Measurements from ENCODE around the gene ALAS1. TPM values are rescaled to one million over a fixed set of nuclear protein-coding genes. Genes with fewer than 3 reads are reported as not detected.

Gene ALAS1
- total RNA-seq, 1 experiment from 2014 or later: 89.4 TPM

- ChIA-PET POLR2A (no interaction called here), CTCF (no interaction called here)
- Histone ChIP-seq H3K27ac (ENCODE audit: low read length) (no peak overlapping the region), H3K36me3 (ENCODE audit: control insufficient read depth, insufficient read depth, low read length) (no peaks in the 10 kb centered on the region), H3K4me3 (ENCODE audit: low read depth in 2 of 2, low read length in 2 of 2) (no peak overlapping the region), H3K27me3 (ENCODE audit: control insufficient read depth, insufficient read depth, low read length) (no peaks in the 10 kb centered on the region), H3K9me3 (ENCODE audit: control insufficient read depth, insufficient read depth, low read depth, low read length) (no peaks in the 10 kb centered on the region), H3K4me1 (ENCODE audit: control insufficient read depth, insufficient read depth, low read length) (no peaks in the 10 kb centered on the region)
- ATAC-seq (no peak), DNase-seq (ENCODE audit: low read depth, low spot score) (no peak)
- intact Hi-C loops (cut with micrococcal nuclease; ENCODE audit: unreplicated experiment) (loop anchor here (10.0 kb wide), 1 partner anchor 105 kb away; no protein-coding TSS in a partner anchor), in situ Hi-C loops (cut with HindIII; ENCODE audit: low pct_unique_long_range_greater_than_20kb, low sequenced_read_pairs) (no loop called here)
- TF ChIP-seq SIN3A (IDR thresholded peaks at IDR 0.05; ENCODE audit: borderline replicate concordance, insufficient read depth, low read depth, low read length): no peak
- TF ChIP-seq TCF7L2 (IDR thresholded peaks at IDR 0.05; ENCODE audit: low read depth, low read length): no peak
- no peak for TF ChIP-seq POLR2AphosphoS5 (IDR thresholded peaks at IDR 0.05; ENCODE audit: low read depth, low read length)
- no peak for TF ChIP-seq CTCF (IDR thresholded peaks at IDR 0.05)
- TF ChIP-seq REST (IDR thresholded peaks at IDR 0.05; ENCODE audit: insufficient read depth in 1 of 2, low read depth in 2 of 2, low read length in 1 of 2): no peak
- BruUV-seq (replicated peaks): no TSS peak
These were observed 31.7 kb downstream of the ALAS1 start for GRCh38 chr3:52229656-52230055.

GRCh38 chr3:52230461-52230860 lies 32.5 kb downstream of the ALAS1 start:
- Histone ChIP-seq H3K4me1 (ENCODE audit: control insufficient read depth, insufficient read depth, low read length) (no peaks in the 10 kb centered on the region), H3K36me3 (ENCODE audit: control insufficient read depth, insufficient read depth, low read length) (no peaks in the 10 kb centered on the region), H3K9me3 (ENCODE audit: control insufficient read depth, insufficient read depth, low read depth, low read length) (no peaks in the 10 kb centered on the region), H3K27ac (ENCODE audit: low read length) (no peak overlapping the region), H3K4me3 (ENCODE audit: low read depth in 2 of 2, low read length in 2 of 2) (no peak overlapping the region), H3K27me3 (ENCODE audit: control insufficient read depth, insufficient read depth, low read length) (no peaks in the 10 kb centered on the region)
- ATAC-seq (no peak), DNase-seq (ENCODE audit: low read depth, low spot score) (no peak)
- TF ChIP-seq CTCF (IDR thresholded peaks at IDR 0.05): no peak
- TF ChIP-seq TCF7L2 (IDR thresholded peaks at IDR 0.05; ENCODE audit: low read depth, low read length): no peak
- TF ChIP-seq SIN3A (IDR thresholded peaks at IDR 0.05; ENCODE audit: borderline replicate concordance, insufficient read depth, low read depth, low read length): no peak
- no peak for TF ChIP-seq POLR2AphosphoS5 (IDR thresholded peaks at IDR 0.05; ENCODE audit: low read depth, low read length)
- no peak for TF ChIP-seq REST (IDR thresholded peaks at IDR 0.05; ENCODE audit: insufficient read depth in 1 of 2, low read depth in 2 of 2, low read length in 1 of 2)
- POLR2A ChIA-PET: no interaction called here
- intact Hi-C loops (cut with micrococcal nuclease; ENCODE audit: unreplicated experiment) (loop anchor here (10.0 kb wide), 1 partner anchor 104 kb away; no protein-coding TSS in a partner anchor), in situ Hi-C loops (cut with HindIII; ENCODE audit: low pct_unique_long_range_greater_than_20kb, low sequenced_read_pairs) (no loop called here)
- BruUV-seq (replicated peaks): no TSS peak
- CTCF ChIA-PET: interaction anchor here (1.4 kb wide), 1 partner anchor 8 kb away, joined by 3 read pairs; no protein-coding TSS in a partner anchor
